HL-60/S4 (cell line): Measurements from ENCODE around the gene SENP8.
"Not testable (repeated sequence)": the region's sequence is repeated elsewhere in the genome, so short reads cannot be mapped to it uniquely, and the experiment has no call there.

ENCODE experiments used
- in situ Hi-C: fragments of 300-500 bp; cut with MboI; formaldehyde crosslinking; loops from 2 replicates; pipeline ENCODE4 v1.14.3; 2022; ENCODE audit warnings: low sequenced_read_pairs

The SENP8 gene

DNA sequence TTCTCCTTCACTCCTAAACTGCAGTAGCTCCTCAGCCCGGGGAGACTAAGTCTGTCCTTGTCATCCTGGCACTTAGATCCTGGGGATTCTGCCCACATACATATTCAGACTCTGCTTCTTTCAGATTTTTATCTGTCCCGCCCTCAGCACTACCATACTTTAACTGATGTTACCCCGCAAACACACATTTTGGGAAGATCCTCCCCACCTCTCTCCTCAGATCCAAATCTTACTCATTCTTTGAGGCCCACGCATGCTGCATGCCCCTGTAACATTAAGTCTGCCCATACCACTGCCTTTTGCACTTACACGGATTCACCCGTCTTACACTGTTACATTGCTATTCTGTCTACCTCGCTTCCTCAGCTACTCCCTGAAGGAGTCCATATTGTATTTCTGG, 36.1 kb downstream of the SENP8 start:
- in situ Hi-C loops, result loop anchor here (10.0 kb wide), 1 partner anchor 410 kb away; no protein-coding TSS in a partner anchor

- in situ Hi-C loops, result loop anchor here (10.0 kb wide), 1 partner anchor 410 kb away; no protein-coding TSS in a partner anchor
Observed at GRCh38 chr15:72155003-72155621, 36.9 kb downstream of the SENP8 start.

DNA sequence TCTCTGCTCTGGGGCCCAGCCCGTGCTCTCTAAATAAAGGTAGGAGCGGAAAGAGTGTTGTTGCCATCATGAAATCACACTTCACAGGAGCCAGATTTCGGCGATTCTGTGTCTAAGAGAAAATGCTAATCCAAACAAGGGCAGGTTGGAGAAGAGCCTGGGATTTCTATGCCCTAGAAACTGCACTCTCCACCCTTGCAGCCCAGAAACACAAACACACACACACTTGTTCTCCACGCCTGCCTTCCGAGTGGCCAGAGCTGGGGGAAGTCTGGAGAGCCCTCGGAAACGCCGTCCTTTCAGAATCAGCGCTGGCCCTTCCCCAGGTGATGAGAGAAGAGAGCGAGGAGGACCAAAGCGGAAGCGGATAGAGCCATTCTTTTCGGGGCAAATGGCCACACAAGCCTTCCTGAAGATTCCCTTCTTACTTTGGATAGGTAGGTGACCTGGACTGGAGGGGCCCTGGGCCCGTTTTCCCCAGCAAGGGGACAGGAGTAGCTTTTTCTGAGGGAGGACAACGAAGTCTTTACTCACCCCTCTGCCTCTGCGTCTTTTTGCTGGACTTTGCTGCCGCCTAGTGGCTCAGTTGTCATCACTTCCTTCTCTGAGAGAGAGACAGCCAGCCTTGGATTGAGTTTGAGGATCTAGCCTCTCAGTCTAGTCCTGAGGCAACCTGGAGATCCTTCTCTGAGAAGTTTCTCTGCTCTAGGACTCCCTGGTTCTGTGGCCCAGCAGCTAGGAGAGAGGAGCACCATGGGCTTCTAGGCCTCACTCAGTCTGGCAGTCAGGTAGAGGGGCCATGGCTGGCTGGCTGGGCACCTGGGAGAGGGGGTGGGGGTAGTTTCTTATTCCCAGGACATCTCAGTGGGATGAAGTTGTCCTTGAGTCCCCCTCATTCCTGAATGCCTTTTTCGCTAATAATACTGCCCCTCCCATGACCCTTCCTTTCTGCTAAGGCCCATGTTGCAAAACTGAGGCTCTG, 37.7 kb downstream of the SENP8 start:
- in situ Hi-C loops, result loop anchor here (10.0 kb wide), 1 partner anchor 411 kb away; no protein-coding TSS in a partner anchor

DNA sequence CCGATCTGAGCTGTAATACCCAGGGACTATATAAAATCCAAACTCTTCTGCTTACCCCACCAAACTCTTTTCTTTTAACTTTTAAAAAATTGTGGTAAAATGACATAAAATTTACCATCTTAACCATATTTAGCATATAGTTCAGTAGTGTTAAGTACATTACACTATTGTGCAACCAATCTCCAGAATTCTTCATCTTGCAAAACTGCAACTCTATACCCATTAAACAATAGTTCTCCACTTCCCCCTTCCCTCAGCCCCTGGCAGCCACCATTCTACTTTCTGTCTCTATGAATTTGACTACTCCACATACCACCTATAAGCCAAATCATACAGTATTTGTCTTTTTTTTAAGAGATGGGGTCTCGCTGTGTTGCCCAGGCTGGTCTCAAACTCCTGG, 38.7 kb downstream of the SENP8 start:
- in situ Hi-C loops, result loop anchor here (10.0 kb wide), 1 partner anchor 412 kb away; no protein-coding TSS in a partner anchor

GRCh38 chr15:72160696-72161245, 42.6 kb downstream of the SENP8 start:
- in situ Hi-C loops, result no loop called here

DNA sequence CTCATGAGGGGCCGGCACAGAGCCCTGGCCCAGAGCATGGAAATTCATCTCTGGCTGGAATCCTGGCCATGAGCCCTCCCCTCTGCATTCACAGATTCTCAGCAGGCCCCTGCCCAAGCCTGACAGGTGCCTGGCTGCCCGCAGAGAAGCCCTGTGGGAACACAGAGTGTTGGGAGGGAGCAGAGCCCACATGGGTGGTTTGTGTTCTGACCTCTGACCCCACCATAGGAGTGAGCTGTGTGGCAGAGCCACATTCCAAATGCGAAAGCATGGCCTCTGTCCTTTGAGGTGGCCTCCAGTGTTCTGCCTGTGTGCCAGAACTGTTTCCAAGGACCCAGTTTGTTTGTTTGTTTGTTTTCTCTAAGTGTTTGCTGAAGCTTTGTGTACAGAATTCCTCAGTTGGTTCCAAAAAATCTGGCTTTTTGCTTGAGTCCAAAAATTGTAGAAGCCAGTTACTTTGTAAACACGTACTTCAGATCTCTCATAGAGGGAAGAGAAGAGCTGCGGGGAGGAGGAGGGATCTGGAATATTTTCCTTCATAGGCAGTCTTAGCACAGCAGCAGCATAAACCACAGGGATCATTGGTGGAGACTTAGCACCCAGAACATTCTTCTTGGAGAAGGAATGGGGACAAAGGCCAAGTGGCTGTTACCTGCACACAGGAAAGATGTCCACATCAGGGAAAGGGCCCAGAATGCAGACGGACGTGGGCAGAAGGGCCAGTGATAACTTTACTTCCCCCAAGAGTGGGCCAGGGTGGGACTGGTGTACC, 43.3 kb downstream of the SENP8 start:
- in situ Hi-C loops, result no loop called here

DNA sequence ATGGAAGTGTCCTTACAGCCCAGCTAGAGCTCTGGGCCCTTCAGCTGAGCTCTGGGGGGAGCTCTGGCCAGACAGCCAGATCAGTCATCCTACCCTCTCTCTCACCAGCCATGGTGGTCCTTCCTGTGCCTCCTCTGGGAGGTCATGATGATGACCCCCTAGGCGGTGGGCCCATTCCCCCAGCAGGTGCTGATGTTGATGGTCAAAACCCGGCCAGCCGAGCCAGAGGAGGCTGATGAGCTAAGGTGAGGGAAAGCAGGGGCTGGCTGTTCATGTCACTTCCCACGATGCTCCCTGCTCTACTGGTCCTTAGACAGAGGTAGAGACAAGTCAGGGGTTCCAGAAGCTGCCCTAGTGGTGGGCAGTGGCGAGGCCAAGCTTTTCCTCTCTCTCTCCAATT, 44.4 kb downstream of the SENP8 start:
- in situ Hi-C loops, result no loop called here

- in situ Hi-C loops, result no loop called here
Observed at GRCh38 chr15:72163719-72164118, 45.5 kb downstream of the SENP8 start.

DNA sequence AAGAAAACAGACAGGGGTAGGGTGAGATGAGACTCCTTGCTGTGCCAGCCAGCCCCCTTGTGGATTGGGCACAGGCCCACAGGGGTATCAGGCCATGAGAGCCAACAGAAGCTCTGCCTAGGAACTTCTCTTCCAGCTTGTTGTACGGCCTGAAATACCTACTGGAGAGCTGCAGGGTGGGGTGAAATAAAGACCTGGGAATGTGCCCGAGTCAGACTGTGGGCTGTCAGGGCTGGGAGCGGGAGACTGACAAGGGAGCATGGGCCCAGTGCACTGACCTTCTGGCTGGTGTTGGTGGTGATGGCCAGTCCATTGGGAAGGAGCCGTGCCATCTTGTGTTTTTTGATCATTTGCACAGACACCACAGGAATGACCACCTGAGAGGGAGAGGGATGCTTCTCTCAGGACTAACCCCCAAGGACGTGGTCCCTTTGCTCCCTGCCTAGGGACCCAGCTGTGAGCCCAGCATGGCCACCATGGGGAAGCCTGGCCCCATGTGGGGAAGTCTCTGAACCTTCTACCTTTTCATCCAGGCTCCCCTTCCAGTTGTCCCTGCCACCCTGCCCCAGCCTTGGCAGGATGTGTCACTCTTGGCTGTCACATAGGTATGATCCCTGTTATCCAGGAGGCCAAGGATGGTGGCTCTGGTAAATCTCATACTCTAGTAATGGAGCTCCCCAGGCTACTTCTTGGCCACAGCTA, 48.7 kb downstream of the SENP8 start:
- in situ Hi-C loops, result no loop called here

DNA sequence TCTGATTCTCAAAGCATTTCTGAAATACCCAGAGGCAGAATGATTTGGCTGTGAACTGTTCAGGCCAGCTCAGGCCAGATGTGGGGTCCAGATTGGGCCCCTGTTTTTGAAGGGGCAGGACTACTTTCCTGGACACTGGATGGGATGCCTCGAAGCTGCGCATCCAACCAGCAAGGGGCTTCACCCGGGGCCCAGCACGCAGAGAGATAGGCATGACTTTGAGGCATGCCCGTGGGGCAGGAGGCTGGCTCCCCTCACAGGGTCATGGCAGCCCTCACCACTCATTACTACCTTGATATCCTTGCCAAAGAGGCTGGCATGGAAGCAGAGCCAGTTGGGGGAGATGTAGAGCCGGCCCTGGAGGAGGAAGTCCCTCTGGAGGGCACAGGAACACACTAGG, 49.2 kb downstream of the SENP8 start:
- in situ Hi-C loops, result no loop called here

DNA sequence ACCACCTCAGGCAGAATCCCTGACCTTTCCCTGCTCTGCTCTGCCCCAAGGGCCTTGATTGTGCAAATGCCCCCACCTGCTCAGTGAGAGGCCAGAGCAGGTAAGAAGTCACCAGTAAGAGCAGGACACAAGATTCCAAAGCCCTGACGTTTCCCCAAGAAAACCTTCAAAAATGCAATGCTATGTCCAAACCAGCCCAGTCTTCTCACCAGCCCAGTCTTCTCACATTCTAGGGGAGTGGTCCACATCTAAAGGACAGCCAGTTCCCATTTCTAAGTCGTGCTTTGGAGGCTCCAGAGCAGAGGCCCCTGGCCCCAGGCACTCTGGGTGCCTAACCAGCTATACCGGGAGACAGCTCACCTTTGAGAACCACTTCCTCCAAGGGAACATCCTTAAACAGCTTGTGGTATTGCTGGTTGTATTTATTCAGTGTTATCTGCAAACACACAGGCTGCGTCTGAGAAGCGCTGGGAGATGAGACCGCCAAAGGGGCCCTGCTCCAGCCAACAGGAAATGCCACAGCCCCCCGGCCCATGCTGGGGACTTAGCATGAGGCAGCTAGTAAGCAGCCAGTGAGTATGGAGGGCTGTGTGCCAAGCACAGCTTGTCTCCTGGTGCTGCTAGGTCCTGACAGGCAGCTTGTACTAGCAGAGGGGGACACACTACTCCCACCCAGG, 50.1 kb downstream of the SENP8 start:
- in situ Hi-C loops, result no loop called here

DNA sequence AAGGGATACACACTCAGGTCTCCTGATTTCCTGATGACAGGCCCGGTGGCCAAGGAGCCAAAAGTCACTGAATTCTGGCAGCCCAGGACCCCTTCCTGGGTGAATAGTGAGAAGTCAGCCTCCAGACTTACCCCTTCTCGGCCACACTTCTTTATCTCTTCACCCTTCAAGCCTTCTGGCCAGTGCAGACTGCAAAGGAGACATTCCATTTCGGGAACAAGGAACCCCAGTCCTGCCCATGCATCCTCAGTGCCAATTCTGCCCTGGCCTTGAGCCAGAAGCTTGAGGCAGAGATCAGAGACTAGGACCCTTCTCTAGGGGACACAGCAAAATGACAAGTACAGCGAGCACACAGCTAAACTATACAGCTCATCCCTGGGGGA, 50.6 kb downstream of the SENP8 start:
- in situ Hi-C loops, result no loop called here

- in situ Hi-C loops, result no loop called here
Observed at GRCh38 chr15:72169236-72169920, 51.2 kb downstream of the SENP8 start.

DNA sequence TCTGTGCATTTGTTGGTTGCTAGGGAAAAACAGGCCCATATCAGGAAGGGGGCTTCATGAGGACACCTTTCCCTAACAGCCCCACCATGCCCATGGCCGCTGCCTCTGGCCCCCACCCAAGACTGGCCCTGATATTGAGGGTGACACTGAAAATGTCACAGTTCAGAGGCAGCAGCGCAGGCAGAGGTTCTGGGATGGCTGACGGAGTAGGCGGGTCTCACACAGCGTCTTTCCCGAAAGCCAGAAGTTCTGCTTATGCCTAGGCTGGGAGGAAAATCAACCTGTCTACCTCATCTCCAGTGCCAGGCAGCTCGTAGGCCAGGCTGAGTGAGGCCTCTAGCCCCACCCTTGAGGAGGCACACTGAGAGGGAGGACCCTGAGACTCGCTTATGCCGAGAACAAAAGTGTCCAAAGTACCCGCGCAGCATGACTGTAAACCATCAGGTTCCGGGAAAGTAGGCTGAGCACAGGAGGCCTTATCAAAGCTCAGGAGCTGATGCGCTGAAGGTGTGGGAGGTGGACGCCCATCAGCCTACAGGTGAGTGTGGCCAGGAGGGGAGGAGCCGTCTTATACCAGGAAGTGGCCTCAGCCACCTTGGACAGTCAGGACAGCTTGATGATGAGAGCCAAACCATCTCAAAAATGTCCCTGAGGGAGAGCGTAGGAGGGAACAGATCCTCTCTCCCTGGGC, 51.9 kb downstream of the SENP8 start:
- in situ Hi-C loops, result no loop called here

DNA sequence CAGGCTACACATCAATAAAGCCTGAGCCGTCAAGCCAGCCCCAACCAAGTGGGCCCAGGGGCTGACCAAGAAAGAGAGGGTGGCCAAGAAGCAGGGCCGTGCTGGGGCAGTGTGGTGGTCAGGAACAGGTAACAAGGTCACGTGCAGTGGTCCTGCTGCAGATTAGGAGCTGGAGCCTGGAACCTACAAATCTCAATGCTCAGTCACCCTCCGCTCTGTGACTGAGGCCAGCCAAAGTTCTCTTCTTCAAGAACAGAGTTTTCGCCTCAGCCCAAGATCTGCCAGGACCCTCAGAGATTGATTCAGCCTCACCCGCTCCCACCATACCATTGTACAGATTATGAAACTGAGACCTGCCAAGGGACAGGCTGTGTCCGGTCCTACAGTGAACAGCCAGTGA, 52.5 kb downstream of the SENP8 start:
- in situ Hi-C loops, result no loop called here

DNA sequence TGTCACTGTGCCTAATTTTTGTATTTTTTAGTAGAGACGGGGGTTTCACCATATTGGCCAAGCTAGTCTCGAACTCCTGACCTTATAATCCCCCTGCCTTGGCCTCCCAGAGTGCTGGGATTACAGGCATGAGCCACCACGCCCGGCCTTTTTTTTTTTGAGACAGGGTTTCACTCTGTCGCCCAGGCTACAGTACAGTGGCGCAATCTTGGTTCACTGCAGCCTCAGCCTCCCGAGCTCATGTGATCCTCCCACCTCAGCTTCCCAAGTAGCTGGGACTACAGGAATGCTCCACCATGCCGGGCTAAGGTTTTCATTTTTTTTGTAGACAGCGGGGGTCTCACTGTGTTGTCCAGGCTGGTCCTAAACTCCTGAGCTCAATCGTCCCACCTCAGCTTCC, 53.8 kb downstream of the SENP8 start:
- in situ Hi-C loops, result not testable (repeated sequence)

DNA sequence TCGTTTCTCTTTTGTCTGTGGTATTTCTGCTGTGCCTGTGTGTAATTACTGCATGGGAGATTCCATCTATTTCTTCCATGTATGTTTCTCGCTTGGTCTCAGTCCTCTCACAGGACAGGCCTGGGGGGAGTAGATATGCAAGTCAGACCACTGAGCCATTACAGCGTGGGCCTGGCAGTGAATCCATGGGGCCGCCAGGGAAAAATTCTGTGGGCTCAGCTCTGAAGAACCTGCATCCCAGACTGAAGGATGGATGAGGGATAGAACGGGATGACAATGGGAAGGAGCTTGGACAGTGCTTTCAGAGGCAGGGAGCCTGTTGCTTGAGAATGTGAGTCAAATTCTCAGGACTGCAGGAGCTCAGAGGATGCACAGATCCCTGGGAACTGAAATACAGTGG, 54.6 kb downstream of the SENP8 start:
- in situ Hi-C loops, result no loop called here

DNA sequence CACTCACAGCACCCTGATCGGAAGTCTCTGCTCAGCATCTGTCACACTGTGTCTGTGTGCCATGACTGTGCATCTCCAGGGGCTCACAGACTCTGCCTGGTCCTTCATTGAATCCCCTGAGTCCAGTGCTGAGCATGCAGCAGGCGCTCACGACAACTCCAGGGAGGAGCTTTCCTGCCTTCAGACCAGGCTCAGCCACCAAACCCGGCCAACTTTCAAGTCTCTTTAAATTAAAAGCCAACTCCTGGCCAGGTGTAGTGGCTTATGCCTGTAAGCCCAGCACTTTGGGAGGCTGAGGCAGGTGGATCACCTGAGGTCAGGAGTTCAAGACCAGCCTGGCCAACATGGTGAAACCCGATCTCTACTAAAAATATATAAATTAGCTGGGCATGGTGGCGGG, 55.2 kb downstream of the SENP8 start:
- in situ Hi-C loops, result no loop called here
